GM23338 (cell line): Measurements from ENCODE around the gene ZNF282. TPM values are rescaled to one million over a fixed set of nuclear protein-coding genes. Genes with fewer than 3 reads are reported as not detected.

Source experiments
- ATAC-seq: fragments of 200-7000 bp; cut with Tn5 transposase; 3 replicates; pipeline ENCODE4 v1.9.1; 2020
- DNase-seq: peaks from one replicate; pipeline ENCODE4 v3.0.0-alpha.2; 2015; ENCODE audit warnings: low spot score
- H2AFZ ChIP-seq: fragments of 200-600 bp; sonication (generic); 2 replicates; pipeline ENCODE4 v1.8.0; 2016; ENCODE audit warnings: antibody characterized with exemption, mild to moderate bottlenecking, moderate library complexity
- H3F3A ChIP-seq: fragments of 200-600 bp; sonication (generic); replicated peaks from 2 replicates; pipeline ENCODE4 v1.8.0; 2017; ENCODE audit warnings: antibody characterized with exemption, mixed run types, low read depth
- H3K27ac ChIP-seq: fragments of 200-600 bp; sonication (generic); 2 replicates; pipeline ENCODE4 v1.6.1; 2016; ENCODE audit warnings: low read depth
- H3K27me3 ChIP-seq: fragments of 200-600 bp; sonication (generic); 2 replicates; pipeline ENCODE4 v1.8.0; 2016; ENCODE audit warnings: mild to moderate bottlenecking, mixed run types, moderate library complexity; ENCODE audit not compliant: insufficient read depth
- H3K36me3 ChIP-seq: fragments of 200-600 bp; sonication (generic); 2 replicates; pipeline ENCODE4 v1.8.0; 2016; ENCODE audit warnings: mild to moderate bottlenecking; ENCODE audit not compliant: insufficient read depth
- H3K4me1 ChIP-seq: fragments of 200-600 bp; sonication (generic); 2 replicates; pipeline ENCODE4 v1.8.0; 2016; ENCODE audit warnings: mild to moderate bottlenecking, moderate library complexity; ENCODE audit not compliant: insufficient read depth
- H3K4me2 ChIP-seq: fragments of 200-600 bp; sonication (generic); 2 replicates; pipeline ENCODE4 v1.7.1; 2017; ENCODE audit warnings: mixed run types
- H3K4me3 ChIP-seq: fragments of 200-600 bp; sonication (generic); 2 replicates; pipeline ENCODE4 v1.6.1; 2016; ENCODE audit warnings: mixed run types
- H3K79me2 ChIP-seq: fragments of 200-600 bp; sonication (generic); replicated peaks from 2 replicates; pipeline ENCODE4 v1.8.0; 2017; ENCODE audit warnings: mild to moderate bottlenecking; ENCODE audit not compliant: insufficient read depth
- H3K9me2 ChIP-seq: fragments of 200-600 bp; sonication (generic); 2 replicates; pipeline ENCODE4 v1.8.0; 2017; ENCODE audit not compliant: insufficient read depth
- H4K20me1 ChIP-seq: fragments of 200-600 bp; sonication (generic); replicated peaks from 2 replicates; pipeline ENCODE4 v1.8.0; 2017; ENCODE audit warnings: mild to moderate bottlenecking; ENCODE audit not compliant: insufficient read depth
- H3K27ac Mint-ChIP-seq: 2 replicates; pipeline ENCODE4 v1.8.0; 2020; ENCODE audit warnings: inconsistent platforms, mild to moderate bottlenecking, moderate library complexity, mixed read lengths
- H3K27me3 Mint-ChIP-seq: 3 replicates; pipeline ENCODE4 v1.8.0; 2022; ENCODE audit warnings: low read depth, mild to moderate bottlenecking, moderate library complexity, mixed read lengths, inconsistent platforms; ENCODE audit not compliant: insufficient read depth, poor library complexity
- H3K36me3 Mint-ChIP-seq: 3 replicates; pipeline ENCODE4 v1.8.0; 2021; ENCODE audit warnings: low read depth, mild to moderate bottlenecking, inconsistent platforms, moderate library complexity, mixed read lengths
- H3K4me1 Mint-ChIP-seq: 3 replicates; pipeline ENCODE4 v1.8.0; 2020; ENCODE audit warnings: mild to moderate bottlenecking, inconsistent platforms, mixed read lengths
- H3K4me3 Mint-ChIP-seq: 3 replicates; pipeline ENCODE4 v1.8.0; 2021; ENCODE audit warnings: moderate library complexity, mild to moderate bottlenecking, inconsistent platforms, mixed read lengths
- H3K9me3 Mint-ChIP-seq: 3 replicates; pipeline ENCODE4 v1.8.0; 2020; ENCODE audit warnings: moderate library complexity, mild to moderate bottlenecking, inconsistent platforms, mixed read lengths
- CTCF ChIP-seq, 2 experiments: fragments of 200-600 bp in 1 of 2; sonication (generic) in 1 of 2; conservative IDR thresholded peaks; 2 replicates each; pipeline versions ENCODE4 v1.5.1 to v1.6.1; 2016 to 2017; ENCODE audit warnings: antibody characterized with exemption in 2 of 2, low read depth in 2 of 2, mild to moderate bottlenecking in 2 of 2, moderate library complexity in 1 of 2
- ETS1 ChIP-seq: IDR thresholded peaks from 2 replicates; pipeline ENCODE4 v1.6.1; 2016; ENCODE audit warnings: antibody characterized with exemption
- EZH2 ChIP-seq: fragments of 200-600 bp; sonication (generic); IDR thresholded peaks from one replicate; pipeline ENCODE4 v1.8.0; 2017; ENCODE audit warnings: antibody characterized with exemption, mild to moderate bottlenecking, low read depth; ENCODE audit not compliant: unreplicated experiment
- POLR2AphosphoS5 ChIP-seq: IDR thresholded peaks from 2 replicates; pipeline ENCODE4 v1.6.1; 2016; ENCODE audit warnings: antibody characterized with exemption, low read depth
- STAT1 ChIP-seq: IDR thresholded peaks from one replicate; pipeline ENCODE4 v1.6.1; 2016; ENCODE audit warnings: antibody characterized with exemption; ENCODE audit not compliant: unreplicated experiment
- ZNF331 ChIP-seq: fragments of 250-450 bp; sonication (Bioruptor Pico); IDR thresholded peaks from 2 replicates; pipeline ENCODE4 v1.5.0; 2020; ENCODE audit warnings: low read depth, mild to moderate bottlenecking, moderate library complexity
- polyA plus RNA-seq: library from polyadenylated mRNA; unstranded; fragments of >200 nt; fragmentation: Nextera tagmentation; extraction: Ambion mirVana; gene quantifications from 2 replicates; pipeline ENCODE4 v1.2.1, GENCODE V29; 2016
- total RNA-seq: library from RNA; depleted of rRNA; stranded (reverse); fragments of >200 nt; shearing (Covaris generic); gene quantifications from 2 replicates; pipeline ENCODE4 v1.2.3, GENCODE V29; 2014
- TF ChIP-seq, protein P1 (sequence below): fragments of 250-450 bp; sonication (Bioruptor Pico); IDR thresholded peaks from 2 replicates; pipeline ENCODE4 v1.5.0; 2020; ENCODE audit warnings: mild to moderate bottlenecking, moderate library complexity

Gene ZNF282
- total and polyA plus RNA-seq, 2 experiments from 2014 or later, result 7.2 to 36.3 TPM

DNA sequence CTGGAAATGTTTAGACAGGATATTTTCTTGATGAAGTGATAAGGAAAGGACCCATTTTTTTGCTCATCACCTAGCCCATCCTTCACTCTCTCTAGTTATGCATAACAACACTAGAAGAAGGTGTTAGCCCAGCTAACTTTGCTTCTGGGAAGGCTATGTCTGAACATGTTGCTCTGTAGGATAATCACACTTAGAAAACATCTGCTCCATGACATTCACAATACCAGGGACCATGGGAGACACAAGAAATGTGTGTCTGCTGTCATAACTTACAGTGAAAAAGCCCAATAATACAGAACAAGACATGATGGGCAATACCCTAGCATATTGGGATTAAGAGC, 13.9 kb upstream of the ZNF282 start (continued):
- TF ChIP-seq, protein P1, sequence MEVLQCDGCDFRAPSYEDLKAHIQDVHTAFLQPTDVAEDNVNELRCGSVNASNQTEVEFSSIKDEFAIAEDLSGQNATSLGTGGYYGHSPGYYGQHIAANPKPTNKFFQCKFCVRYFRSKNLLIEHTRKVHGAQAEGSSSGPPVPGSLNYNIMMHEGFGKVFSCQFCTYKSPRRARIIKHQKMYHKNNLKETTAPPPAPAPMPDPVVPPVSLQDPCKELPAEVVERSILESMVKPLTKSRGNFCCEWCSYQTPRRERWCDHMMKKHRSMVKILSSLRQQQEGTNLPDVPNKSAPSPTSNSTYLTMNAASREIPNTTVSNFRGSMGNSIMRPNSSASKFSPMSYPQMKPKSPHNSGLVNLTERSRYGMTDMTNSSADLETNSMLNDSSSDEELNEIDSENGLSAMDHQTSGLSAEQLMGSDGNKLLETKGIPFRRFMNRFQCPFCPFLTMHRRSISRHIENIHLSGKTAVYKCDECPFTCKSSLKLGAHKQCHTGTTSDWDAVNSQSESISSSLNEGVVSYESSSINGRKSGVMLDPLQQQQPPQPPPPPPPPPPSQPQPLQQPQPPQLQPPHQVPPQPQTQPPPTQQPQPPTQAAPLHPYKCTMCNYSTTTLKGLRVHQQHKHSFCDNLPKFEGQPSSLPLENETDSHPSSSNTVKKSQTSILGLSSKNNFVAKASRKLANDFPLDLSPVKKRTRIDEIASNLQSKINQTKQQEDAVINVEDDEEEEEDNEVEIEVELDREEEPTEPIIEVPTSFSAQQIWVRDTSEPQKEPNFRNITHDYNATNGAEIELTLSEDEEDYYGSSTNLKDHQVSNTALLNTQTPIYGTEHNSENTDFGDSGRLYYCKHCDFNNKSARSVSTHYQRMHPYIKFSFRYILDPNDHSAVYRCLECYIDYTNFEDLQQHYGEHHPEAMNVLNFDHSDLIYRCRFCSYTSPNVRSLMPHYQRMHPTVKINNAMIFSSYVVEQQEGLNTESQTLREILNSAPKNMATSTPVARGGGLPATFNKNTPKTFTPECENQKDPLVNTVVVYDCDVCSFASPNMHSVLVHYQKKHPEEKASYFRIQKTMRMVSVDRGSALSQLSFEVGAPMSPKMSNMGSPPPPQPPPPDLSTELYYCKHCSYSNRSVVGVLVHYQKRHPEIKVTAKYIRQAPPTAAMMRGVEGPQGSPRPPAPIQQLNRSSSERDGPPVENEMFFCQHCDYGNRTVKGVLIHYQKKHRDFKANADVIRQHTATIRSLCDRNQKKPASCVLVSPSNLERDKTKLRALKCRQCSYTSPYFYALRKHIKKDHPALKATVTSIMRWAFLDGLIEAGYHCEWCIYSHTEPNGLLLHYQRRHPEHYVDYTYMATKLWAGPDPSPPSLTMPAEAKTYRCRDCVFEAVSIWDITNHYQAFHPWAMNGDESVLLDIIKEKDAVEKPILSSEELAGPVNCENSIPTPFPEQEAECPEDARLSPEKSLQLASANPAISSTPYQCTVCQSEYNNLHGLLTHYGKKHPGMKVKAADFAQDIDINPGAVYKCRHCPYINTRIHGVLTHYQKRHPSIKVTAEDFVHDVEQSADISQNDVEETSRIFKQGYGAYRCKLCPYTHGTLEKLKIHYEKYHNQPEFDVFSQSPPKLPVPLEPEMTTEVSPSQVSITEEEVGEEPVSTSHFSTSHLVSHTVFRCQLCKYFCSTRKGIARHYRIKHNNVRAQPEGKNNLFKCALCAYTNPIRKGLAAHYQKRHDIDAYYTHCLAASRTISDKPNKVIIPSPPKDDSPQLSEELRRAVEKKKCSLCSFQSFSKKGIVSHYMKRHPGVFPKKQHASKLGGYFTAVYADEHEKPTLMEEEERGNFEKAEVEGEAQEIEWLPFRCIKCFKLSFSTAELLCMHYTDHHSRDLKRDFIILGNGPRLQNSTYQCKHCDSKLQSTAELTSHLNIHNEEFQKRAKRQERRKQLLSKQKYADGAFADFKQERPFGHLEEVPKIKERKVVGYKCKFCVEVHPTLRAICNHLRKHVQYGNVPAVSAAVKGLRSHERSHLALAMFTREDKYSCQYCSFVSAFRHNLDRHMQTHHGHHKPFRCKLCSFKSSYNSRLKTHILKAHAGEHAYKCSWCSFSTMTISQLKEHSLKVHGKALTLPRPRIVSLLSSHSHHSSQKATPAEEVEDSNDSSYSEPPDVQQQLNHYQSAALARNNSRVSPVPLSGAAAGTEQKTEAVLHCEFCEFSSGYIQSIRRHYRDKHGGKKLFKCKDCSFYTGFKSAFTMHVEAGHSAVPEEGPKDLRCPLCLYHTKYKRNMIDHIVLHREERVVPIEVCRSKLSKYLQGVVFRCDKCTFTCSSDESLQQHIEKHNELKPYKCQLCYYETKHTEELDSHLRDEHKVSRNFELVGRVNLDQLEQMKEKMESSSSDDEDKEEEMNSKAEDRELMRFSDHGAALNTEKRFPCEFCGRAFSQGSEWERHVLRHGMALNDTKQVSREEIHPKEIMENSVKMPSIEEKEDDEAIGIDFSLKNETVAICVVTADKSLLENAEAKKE (CRISPR knock-in tag), result no peak
- TF ChIP-seq STAT1 (no peak), ETS1 (no peak), EZH2 (no peak), POLR2AphosphoS5 (no peak), CTCF (conservative IDR thresholded peaks at IDR 0.05; ENCODE audit: low read depth in 2 of 2) (no peak)

DNA sequence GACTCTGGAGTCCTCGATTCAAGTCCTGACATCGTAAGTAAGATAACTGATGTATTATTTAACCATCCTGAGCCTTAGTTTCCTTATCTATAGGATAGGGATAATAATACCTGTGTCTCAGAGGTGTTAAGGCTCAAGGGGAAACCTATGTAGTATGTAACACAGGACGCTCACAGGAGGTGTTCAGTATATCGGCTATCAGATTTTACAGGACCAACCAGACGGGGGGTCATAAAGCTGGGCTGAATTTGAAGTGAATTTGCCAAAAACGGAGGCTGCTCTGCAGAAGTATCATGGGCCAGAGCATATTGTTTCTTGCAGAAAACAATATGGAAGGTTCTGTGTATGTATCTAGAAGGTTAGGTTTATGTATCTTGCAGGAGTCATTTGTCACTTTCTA, 11.1 kb upstream of the ZNF282 start:
- H3K79me2 ChIP-seq, result no peaks in the 10 kb centered on the region
- H3K27me3 ChIP-seq, result no peaks in the 10 kb centered on the region
- H3K27ac Mint-ChIP-seq, result no peak overlapping the region
- H3K4me3 Mint-ChIP-seq, result no peak overlapping the region
- no peak for ATAC-seq
- DNase-seq, result no peak
- no peak overlapping the region for H3K4me3 ChIP-seq
- no peaks in the 10 kb centered on the region for H3K4me1 Mint-ChIP-seq
- no peaks in the 10 kb centered on the region for H3K4me1 ChIP-seq
- no peak for TF ChIP-seq ZNF331 (CRISPR knock-in tag)
- no peak overlapping the region for H3K27ac ChIP-seq
- H3K36me3 Mint-ChIP-seq, result peaks cover 38% of the 10 kb centered on the region
- peaks cover 18% of the 10 kb centered on the region; the same call in 1 of the 2 replicates for H4K20me1 ChIP-seq
- H3K4me2 ChIP-seq, result no peak overlapping the region
- H2AFZ ChIP-seq, result no peak overlapping the region
- H3K27me3 Mint-ChIP-seq, result peaks cover 6% of the 10 kb centered on the region
- H3K9me3 Mint-ChIP-seq, result no peaks in the 10 kb centered on the region
- no peaks in the 10 kb centered on the region for H3K9me2 ChIP-seq
- peaks cover 29% of the 10 kb centered on the region for H3K36me3 ChIP-seq
- peaks cover 40% of the 10 kb centered on the region for H3F3A ChIP-seq
